ENCODE results near the gene KLF17.

The KLF17 gene

DNA sequence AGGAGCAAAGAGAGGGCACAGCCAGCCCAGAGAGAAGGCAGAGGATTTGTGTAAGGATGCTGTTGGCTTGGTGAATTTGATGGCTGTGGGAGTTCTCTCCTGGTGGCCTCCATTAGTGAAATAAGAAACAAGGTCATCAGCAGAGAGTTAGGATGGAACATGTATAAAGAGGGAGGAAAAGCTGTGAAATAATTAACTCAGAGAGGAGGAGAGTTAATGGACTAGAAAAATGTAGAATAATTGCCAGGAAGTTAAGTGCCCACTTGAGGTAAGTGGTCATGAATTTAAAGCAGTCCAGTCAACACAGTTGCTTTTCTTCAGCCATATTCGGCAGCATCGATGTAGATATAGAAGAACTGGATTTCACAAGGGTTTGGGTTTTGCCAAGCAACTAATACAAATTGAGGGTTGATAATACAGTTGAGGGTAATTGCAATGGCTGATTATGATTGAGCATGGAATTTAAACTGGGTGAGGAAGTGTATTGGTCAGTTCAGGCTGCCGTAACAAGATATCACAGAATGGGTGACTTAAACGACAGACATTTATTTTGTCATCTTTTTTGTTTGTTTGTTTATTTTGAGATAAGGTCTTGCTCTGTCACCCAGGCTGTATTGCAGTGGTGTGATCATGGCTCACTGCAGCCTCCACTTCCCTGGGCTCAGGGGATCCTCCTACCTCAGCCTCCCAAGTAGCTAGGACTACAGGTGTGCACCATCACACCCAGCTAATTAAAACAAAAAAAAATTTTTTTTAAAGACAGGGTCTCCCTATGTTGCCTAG is 31.7 kb upstream of the KLF17 start:
- H3K27ac ChIP-seq (ENCODE audit: low read depth, low read length), result no peak overlapping the region
- no peak overlapping the region for H3K9ac ChIP-seq (ENCODE audit: low read depth, low read length)
- H3K27me3 ChIP-seq (ENCODE audit: insufficient read depth, low read length), result no peaks in the 10 kb centered on the region
- no peaks in the 10 kb centered on the region for H3K36me3 ChIP-seq (ENCODE audit: insufficient read depth, low read length)
- H3K4me1 ChIP-seq (ENCODE audit: insufficient read depth, low read length), result peaks cover 26% of the 10 kb centered on the region
- WGBS, result 93% methylated on average over 4 of the region's 4 CpGs
- H3K4me3 ChIP-seq (ENCODE audit: low read length), result no peak overlapping the region
- H3K9me3 ChIP-seq (ENCODE audit: insufficient read depth, low read depth, low read length), result no peaks in the 10 kb centered on the region

DNA sequence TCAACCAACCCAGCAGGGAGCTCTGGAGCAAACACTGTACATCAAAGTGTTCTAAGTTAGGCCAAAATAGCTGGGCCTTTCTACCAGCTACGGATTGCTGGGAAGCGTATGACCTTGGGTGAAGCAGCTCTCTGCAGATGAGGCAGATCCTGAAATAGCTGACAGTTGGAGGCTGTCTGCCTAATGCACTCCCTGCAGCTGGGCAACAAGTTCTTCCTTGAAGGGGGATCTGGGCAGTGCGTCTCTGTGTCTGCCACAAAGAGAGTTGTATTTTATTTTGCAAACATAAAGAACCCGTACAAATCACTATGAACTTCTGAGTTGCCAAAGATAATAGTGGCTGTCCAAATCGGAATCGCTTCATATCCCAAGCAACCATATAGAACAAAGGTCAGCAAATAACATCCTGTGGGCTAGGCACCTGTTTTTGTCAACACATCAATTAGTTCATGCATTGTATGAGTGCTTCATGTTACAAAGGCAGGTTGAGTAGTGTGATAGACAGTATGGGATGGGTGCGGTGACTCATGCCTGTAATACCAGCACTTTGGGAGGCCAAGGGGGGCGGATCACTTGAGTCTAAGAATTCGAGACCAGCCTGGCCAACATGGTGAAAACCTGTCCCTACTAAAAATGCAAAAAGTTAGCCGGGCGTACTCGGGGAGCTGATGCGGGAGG is 29.1 kb upstream of the KLF17 start:
- no peaks in the 10 kb centered on the region for H3K9me3 ChIP-seq (ENCODE audit: insufficient read depth, low read depth, low read length)
- peak overlapping the region; percentile 43; the same call in 1 of the 2 replicates for H3K27ac ChIP-seq (ENCODE audit: low read depth, low read length)
- H3K9ac ChIP-seq (ENCODE audit: low read depth, low read length), result no peak overlapping the region
- no peaks in the 10 kb centered on the region for H3K27me3 ChIP-seq (ENCODE audit: insufficient read depth, low read length)
- H3K4me1 ChIP-seq (ENCODE audit: insufficient read depth, low read length), result peaks cover 26% of the 10 kb centered on the region
- no peak overlapping the region for H3K4me3 ChIP-seq (ENCODE audit: low read length)
- no peaks in the 10 kb centered on the region for H3K36me3 ChIP-seq (ENCODE audit: insufficient read depth, low read length)
- 65% methylated on average over 13 of the region's 13 CpGs for WGBS

DNA sequence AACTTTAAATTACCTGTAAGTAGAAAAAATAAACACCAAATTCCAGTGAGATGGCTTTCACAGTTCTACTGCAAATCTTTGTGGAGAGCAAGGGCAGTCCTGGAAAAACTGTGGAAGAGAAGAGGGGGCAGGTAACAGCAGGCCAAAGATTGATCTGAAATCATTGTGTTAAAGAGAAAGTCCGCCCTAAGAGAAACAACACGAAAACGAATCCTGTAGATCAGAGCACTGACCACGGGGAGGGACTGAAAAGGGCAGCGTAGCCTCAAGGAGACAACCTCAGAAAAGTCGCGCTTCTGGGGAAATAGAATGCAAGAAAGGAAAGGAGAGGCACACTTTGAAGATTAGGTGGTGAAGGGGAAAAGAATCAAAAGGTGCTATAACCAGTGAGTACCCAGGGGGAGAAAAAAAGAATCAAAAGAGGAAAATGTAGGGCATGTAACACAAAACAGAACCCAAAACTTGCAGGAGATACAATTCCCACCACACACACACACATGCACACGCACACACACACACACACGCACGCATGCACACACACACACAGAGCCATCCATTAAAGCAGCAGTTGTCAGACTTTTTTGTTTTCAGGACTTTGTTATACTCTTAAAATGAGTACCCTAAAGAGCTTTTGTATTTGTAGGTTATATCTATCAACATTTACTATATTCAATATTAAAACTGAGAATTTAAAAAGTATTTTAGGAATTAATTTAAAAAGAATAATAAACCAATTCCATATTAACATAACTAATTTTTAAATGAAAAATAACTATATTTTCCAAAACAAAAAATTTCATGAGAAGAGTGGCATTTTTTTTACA is 28.0 kb upstream of the KLF17 start:
- Histone ChIP-seq H3K27me3 (ENCODE audit: insufficient read depth, low read length) (no peaks in the 10 kb centered on the region), H3K27ac (ENCODE audit: low read depth, low read length) (no peak overlapping the region), H3K9ac (ENCODE audit: low read depth, low read length) (no peak overlapping the region), H3K4me3 (ENCODE audit: low read length) (no peak overlapping the region), H3K4me1 (ENCODE audit: insufficient read depth, low read length) (peaks cover 26% of the 10 kb centered on the region), H3K9me3 (ENCODE audit: insufficient read depth, low read depth, low read length) (no peaks in the 10 kb centered on the region), H3K36me3 (ENCODE audit: insufficient read depth, low read length) (no peaks in the 10 kb centered on the region)
- 79% methylated on average over 10 of the region's 10 CpGs for WGBS

DNA sequence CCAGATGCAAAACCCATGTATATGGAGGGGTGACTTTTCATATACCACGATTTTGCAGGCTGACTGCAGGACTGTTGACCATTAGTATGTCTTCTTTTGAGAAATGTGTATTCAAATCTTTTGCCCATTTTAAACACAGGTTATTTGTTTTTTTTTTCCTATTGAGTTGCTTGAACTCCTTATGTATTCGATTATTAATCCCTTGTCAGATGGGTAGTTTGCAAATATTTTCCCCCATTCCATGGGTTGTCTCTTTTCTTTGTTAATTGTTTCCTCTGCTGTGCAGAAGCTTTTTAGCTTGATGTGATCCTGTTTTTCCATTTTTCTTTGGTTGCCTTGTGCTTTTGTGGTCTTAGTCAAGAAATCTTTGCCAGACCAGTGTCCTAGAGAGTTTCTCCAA is 24.6 kb upstream of the KLF17 start:
- Histone ChIP-seq H3K9me3 (ENCODE audit: insufficient read depth, low read depth, low read length) (no peaks in the 10 kb centered on the region), H3K36me3 (ENCODE audit: insufficient read depth, low read length) (no peaks in the 10 kb centered on the region), H3K4me1 (ENCODE audit: insufficient read depth, low read length) (peaks cover 18% of the 10 kb centered on the region), H3K9ac (ENCODE audit: low read depth, low read length) (no peak overlapping the region), H3K27ac (ENCODE audit: low read depth, low read length) (no peak overlapping the region), H3K27me3 (ENCODE audit: insufficient read depth, low read length) (no peaks in the 10 kb centered on the region), H3K4me3 (ENCODE audit: low read length) (no peak overlapping the region)
- WGBS, result 94% methylated on average over 2 of the region's 2 CpGs

DNA sequence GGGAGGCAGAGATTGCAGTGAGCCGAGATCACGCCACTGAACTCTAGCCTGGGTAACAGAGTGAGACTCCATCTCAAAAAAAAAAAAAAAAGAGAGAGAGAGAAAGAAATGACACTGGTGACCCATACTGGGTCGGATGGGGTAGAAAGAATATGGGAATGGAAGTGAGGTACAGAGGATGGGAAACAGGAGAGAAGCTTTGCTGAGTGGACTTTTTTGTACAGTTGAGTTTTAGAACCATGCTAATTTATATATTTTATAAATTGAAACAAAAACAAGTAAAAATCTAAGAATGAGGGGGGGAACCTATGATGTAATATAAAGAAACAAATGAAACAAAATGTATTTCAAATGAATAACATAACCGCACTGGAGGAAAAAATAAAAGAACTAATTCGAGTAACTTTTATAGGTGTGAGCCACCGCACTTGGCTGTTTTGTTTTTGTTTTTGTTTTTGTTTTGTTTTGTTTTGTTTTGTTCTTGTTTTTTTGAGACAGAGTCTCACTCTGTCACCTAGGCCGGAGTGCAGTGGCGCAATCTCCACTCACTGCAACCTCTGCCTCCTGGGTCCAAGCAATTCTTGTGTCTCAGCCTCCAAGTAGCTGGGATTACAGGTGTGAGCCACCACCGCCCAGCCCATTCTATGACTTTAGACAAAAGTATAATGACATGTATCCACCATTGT is 18.3 kb upstream of the KLF17 start:
- Histone ChIP-seq H3K36me3 (ENCODE audit: insufficient read depth, low read length) (no peaks in the 10 kb centered on the region), H3K4me1 (ENCODE audit: insufficient read depth, low read length) (no peaks in the 10 kb centered on the region), H3K27me3 (ENCODE audit: insufficient read depth, low read length) (no peaks in the 10 kb centered on the region), H3K9me3 (ENCODE audit: insufficient read depth, low read depth, low read length) (no peaks in the 10 kb centered on the region), H3K9ac (ENCODE audit: low read depth, low read length) (no peak overlapping the region), H3K27ac (ENCODE audit: low read depth, low read length) (no peak overlapping the region), H3K4me3 (ENCODE audit: low read length) (no peak overlapping the region)
- WGBS, result 91% methylated on average over 9 of the region's 9 CpGs

DNA sequence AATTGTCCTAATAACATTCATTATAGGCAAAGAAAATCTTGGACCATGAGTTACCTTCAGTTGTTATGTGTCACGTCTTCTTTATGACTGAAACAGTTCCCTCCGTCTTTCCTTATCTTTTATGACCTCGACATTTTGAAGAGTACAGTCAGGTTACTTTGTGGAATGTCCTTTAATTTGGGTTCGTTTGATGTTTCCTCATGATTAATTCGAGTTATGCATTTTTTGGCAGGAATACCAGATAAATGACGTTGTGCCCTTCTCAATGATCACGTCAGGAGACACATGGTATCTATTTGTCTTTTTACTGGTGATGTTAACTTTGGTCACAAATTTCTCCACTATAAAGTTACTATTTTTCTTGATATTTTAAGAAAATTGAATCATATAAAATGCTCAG is 17.3 kb upstream of the KLF17 start:
- Histone ChIP-seq H3K4me1 (ENCODE audit: insufficient read depth, low read length) (peaks cover 1% of the 10 kb centered on the region; the same call in 1 of the 2 replicates), H3K36me3 (ENCODE audit: insufficient read depth, low read length) (no peaks in the 10 kb centered on the region), H3K9me3 (ENCODE audit: insufficient read depth, low read depth, low read length) (no peaks in the 10 kb centered on the region), H3K27me3 (ENCODE audit: insufficient read depth, low read length) (no peaks in the 10 kb centered on the region), H3K27ac (ENCODE audit: low read depth, low read length) (no peak overlapping the region), H3K4me3 (ENCODE audit: low read length) (no peak overlapping the region), H3K9ac (ENCODE audit: low read depth, low read length) (no peak overlapping the region)
- 91% methylated on average over 7 of the region's 7 CpGs for WGBS

DNA sequence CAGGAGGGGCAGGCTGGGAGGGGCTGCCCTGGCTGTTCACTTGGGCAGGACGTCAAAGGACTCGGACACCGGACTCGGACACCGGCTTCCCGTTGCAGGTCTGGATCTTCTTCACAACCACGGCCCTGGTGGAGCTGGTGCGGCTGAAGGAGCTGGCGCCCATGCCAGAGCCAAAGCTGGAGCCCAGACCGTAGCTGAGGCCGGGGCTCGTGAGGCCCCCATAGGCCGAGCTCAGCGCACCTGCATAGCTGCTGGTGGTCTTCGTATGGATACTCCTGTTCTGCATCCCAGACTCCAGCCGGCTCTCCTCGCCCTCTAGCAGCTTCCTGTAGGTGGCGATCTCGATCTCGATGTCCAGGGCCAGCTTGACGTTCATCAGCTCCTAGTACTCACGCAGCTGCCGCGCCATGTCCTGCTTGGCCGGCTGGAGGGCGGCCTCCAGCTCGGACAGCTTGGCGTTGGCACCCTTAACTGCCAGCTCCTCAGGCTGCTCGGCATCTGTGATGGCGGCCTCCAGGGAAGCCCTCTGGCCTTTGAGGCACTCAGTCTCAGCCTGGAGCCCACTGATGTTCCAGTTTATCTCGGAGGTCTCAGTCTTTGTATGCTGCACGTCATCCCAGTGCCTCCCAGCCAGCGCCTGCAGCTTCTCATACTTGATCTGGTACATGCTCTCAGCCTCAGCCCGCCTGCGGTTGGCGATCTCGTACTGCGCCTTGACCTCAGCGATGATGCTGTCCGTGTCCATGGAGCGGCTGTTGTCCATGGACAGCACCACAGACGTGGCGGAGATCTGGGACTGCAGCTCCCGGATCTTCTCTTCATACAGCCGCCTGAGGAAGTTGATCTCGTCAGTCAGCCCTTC is 15.1 kb upstream of the KLF17 start:
- no peaks in the 10 kb centered on the region for H3K36me3 ChIP-seq (ENCODE audit: insufficient read depth, low read length)
- H3K4me3 ChIP-seq (ENCODE audit: low read length), result no peak overlapping the region
- WGBS, result 73% methylated on average over 46 of the region's 46 CpGs
- H3K4me1 ChIP-seq (ENCODE audit: insufficient read depth, low read length), result peaks cover 6% of the 10 kb centered on the region; the same call in 1 of the 2 replicates
- H3K27me3 ChIP-seq (ENCODE audit: insufficient read depth, low read length), result no peaks in the 10 kb centered on the region
- no peak overlapping the region for H3K27ac ChIP-seq (ENCODE audit: low read depth, low read length)
- no peaks in the 10 kb centered on the region for H3K9me3 ChIP-seq (ENCODE audit: insufficient read depth, low read depth, low read length)
- no peak overlapping the region for H3K9ac ChIP-seq (ENCODE audit: low read depth, low read length)

DNA sequence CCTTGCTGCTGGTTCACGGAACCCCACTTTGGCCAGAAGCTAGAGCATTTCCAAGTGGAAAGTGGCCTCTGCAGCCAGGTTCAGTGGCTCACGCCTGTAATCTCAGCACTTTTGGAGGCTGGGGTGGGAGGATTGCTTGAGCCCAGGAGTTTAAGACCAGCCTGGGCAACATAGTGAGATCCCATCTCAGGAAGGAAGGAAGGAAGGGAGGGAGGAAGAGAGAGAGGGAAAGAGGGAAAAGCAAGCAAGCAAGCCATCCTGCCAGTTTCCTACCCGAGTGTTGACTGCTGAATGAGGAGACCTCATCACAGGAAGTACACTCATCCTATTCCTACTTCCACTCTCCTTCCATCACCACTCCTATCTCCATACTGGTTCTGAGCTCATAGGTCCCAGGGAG is 12.8 kb upstream of the KLF17 start:
- Histone ChIP-seq H3K27ac (ENCODE audit: low read depth, low read length) (no peak overlapping the region), H3K4me1 (ENCODE audit: insufficient read depth, low read length) (peaks cover 6% of the 10 kb centered on the region; the same call in 1 of the 2 replicates), H3K9me3 (ENCODE audit: insufficient read depth, low read depth, low read length) (no peaks in the 10 kb centered on the region), H3K36me3 (ENCODE audit: insufficient read depth, low read length) (no peaks in the 10 kb centered on the region), H3K4me3 (ENCODE audit: low read length) (no peak overlapping the region), H3K27me3 (ENCODE audit: insufficient read depth, low read length) (no peaks in the 10 kb centered on the region), H3K9ac (ENCODE audit: low read depth, low read length) (no peak overlapping the region)
- 95% methylated on average over 3 of the region's 3 CpGs for WGBS

DNA sequence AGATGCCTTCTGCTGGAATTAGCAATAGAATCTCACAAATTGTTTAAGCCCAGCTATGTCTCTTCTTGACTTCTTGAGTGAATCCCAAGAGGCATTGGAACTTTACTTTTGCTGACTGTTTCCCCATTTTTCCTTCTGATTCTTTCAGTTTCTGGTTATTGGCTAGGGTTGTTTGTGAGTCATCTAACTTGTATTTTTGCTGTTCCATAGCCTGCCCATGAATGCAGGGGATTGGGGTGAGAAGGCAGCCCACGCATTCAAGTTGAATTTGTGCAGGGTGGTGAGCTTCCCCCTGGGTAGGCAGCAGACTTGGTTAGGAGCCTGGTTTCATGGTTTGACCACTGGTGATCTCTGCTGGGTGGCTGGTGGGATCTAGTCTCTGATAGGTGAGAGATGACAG is 10.4 kb upstream of the KLF17 start:
- no peaks in the 10 kb centered on the region for H3K9me3 ChIP-seq (ENCODE audit: insufficient read depth, low read depth, low read length)
- H3K36me3 ChIP-seq (ENCODE audit: insufficient read depth, low read length), result no peaks in the 10 kb centered on the region
- no peak overlapping the region for H3K27ac ChIP-seq (ENCODE audit: low read depth, low read length)
- H3K4me3 ChIP-seq (ENCODE audit: low read length), result no peak overlapping the region
- H3K27me3 ChIP-seq (ENCODE audit: insufficient read depth, low read length), result no peaks in the 10 kb centered on the region
- H3K9ac ChIP-seq (ENCODE audit: low read depth, low read length), result no peak overlapping the region
- peaks cover 6% of the 10 kb centered on the region; the same call in 1 of the 2 replicates for H3K4me1 ChIP-seq (ENCODE audit: insufficient read depth, low read length)
- 82% methylated on average over 1 of the region's 1 CpG for WGBS

DNA sequence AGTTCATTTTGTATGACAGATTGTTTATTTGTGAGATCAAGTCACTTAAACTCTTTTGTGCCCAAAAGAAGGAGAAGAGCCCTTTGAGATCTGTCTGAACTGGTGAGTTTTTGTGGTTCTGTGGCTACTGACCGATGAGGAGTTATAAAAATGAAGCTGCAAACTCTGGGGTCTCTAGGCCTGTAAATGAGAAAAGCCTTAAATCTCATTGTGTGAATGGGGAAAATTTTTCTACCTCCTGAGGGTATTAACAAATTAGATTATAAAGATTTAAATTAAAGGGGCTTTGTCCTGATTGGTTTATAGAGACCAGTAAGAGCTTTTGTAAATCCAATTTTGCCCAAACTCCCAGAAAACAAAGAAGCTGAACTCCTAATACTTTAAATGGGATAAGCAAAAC is 9.7 kb upstream of the KLF17 start:
- Histone ChIP-seq H3K9ac (ENCODE audit: low read depth, low read length) (no peak overlapping the region), H3K36me3 (ENCODE audit: insufficient read depth, low read length) (no peaks in the 10 kb centered on the region), H3K9me3 (ENCODE audit: insufficient read depth, low read depth, low read length) (no peaks in the 10 kb centered on the region), H3K27me3 (ENCODE audit: insufficient read depth, low read length) (no peaks in the 10 kb centered on the region), H3K4me1 (ENCODE audit: insufficient read depth, low read length) (peaks cover 6% of the 10 kb centered on the region; the same call in 1 of the 2 replicates), H3K4me3 (ENCODE audit: low read length) (no peak overlapping the region), H3K27ac (ENCODE audit: low read depth, low read length) (no peak overlapping the region)
- 97% methylated on average over 1 of the region's 1 CpG for WGBS

All from HUES64 (cell line).